ENCODE measurements around the gene MSX1. TPM values are rescaled to one million over a fixed set of nuclear protein-coding genes. Genes with fewer than 3 reads are reported as not detected.

MSX1 gene
- total RNA-seq, 4 donors from 2014 or later, result 9.7 to 20.5 (median 14.2) TPM

- ATAC-seq (ENCODE audit: low FRiP score), result no peak
- DNase-seq (ENCODE audit: low spot score), result no peak
Observed at GRCh38 chr4:4871573-4872313, 12.3 kb downstream of the MSX1 start.

GRCh38 chr4:4872314-4872903 lies 12.9 kb downstream of the MSX1 start:
- ATAC-seq (ENCODE audit: low FRiP score) (no peak), DNase-seq (ENCODE audit: low spot score) (no peak)
- no peak for TF ChIP-seq CTCF (IDR thresholded peaks at IDR 0.05)

More at GRCh38 chr4:4871573-4872313, 12.3 kb downstream of the MSX1 start:
- TF ChIP-seq CTCF (IDR thresholded peaks at IDR 0.05), result no peak

DNA sequence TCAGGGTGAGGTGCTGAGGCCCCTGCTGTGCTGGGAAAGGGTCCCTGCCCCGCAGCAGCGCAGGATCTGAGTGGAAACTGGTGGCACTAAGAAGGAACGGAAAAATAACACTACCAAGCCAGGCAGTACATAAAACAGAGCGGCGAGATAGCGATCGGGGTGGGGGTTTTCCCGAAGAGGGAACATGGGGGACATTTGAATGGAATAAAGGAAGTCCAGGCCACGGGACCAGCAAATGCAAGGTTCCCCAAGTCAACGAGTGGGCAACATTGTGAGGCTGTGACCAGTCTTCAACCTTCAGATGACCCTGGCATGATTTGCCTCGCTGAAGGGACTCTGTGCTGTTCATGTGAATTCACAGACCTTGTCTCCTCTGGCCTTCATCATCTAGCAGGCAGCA lies 13.7 kb downstream of the MSX1 start:
- TF ChIP-seq CTCF (IDR thresholded peaks at IDR 0.05), result no peak
- no peak for DNase-seq (ENCODE audit: low spot score)
- no peak for ATAC-seq (ENCODE audit: low FRiP score)

GRCh38 chr4:4874254-4874653 lies 14.8 kb downstream of the MSX1 start:
- TF ChIP-seq CTCF (IDR thresholded peaks at IDR 0.05), result no peak
- ATAC-seq (ENCODE audit: low FRiP score) (no peak), DNase-seq (ENCODE audit: low spot score) (no peak)

GRCh38 chr4:4875147-4875546 lies 15.7 kb downstream of the MSX1 start:
- DNase-seq (ENCODE audit: low spot score) (no peak), ATAC-seq (ENCODE audit: low FRiP score) (no peak)
- no peak for TF ChIP-seq CTCF (IDR thresholded peaks at IDR 0.05)

DNA sequence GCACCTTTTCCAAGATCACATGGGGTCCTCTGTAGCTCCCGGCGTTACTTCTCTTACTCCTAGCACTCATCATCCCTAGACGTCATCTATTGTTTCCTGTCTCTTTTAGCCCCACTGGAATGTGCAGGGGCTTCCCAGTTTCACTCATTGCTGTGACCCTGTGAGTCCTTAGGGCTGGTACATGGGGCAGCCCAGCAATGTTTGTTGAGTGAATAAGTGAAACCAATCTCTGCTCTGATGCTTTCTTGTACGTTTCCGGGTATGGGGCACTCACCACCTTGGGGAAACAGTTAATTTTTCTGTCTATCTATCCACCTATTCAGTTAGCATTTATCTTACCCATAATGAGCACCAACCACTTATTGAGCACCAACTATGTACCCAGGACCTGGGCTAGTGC lies 16.1 kb downstream of the MSX1 start:
- ATAC-seq (ENCODE audit: low FRiP score) (no peak), DNase-seq (ENCODE audit: low spot score) (no peak)
- TF ChIP-seq CTCF (IDR thresholded peaks at IDR 0.05), result no peak

Data from omental fat pad (tissue), 4 donors.